Measurements from ENCODE around the gene PAX8.

GRCh38 chr2:113245276-113245711, 33.4 kb downstream of the PAX8 start:
- TF ChIP-seq CTCF (IDR thresholded peaks at IDR 0.05) (no peak), POLR2A (IDR thresholded peaks at IDR 0.05) (no peak), EP300 (IDR thresholded peaks at IDR 0.05) (no peak), POLR2AphosphoS5 (IDR thresholded peaks at IDR 0.05) (no peak)
